ENCODE results near the gene GJB4.

GRCh38 chr1:34808051-34808810 lies 48.7 kb downstream of the GJB4 start:
- TF ChIP-seq EZH2 (IDR thresholded peaks at IDR 0.05; ENCODE audit: borderline replicate concordance) (no peak), CTCF (IDR thresholded peaks at IDR 0.05; ENCODE audit: poor library complexity) (no peak), EZH2phosphoT487 (IDR thresholded peaks at IDR 0.05; ENCODE audit: low read depth, severe bottlenecking, unreplicated experiment) (no peak)

All from hepatocyte (in vitro differentiated cells).